Smooth muscle cell (in vitro differentiated cells): ENCODE results near the gene ZDHHC14. TPM values are rescaled to one million over a fixed set of nuclear protein-coding genes. Genes with fewer than 3 reads are reported as not detected.
"Not testable (repeated sequence)": the region's sequence is repeated elsewhere in the genome, so short reads cannot be mapped to it uniquely, and the experiment has no call there.

Experiments
- DNase-seq: peaks from one replicate; lab custom pipeline; 2025; ENCODE audit not compliant: unreplicated experiment; lab: John Stamatoyannopoulos, UW
- H2AFZ ChIP-seq: fragments of 200-600 bp; sonication (generic); 2 replicates; pipeline ENCODE4 v1.6.0; 2016; ENCODE audit warnings: antibody characterized with exemption, low read depth, mild to moderate bottlenecking
- H3F3A ChIP-seq: fragments of 200-600 bp; sonication (generic); 2 replicates; pipeline ENCODE4 v1.6.0; 2017; ENCODE audit warnings: antibody characterized with exemption, low read depth
- H3K27ac ChIP-seq: fragments of 200-600 bp; sonication (generic); 2 replicates; pipeline ENCODE4 v1.5.1; 2016; ENCODE audit warnings: low read depth, mild to moderate bottlenecking
- H3K27me3 ChIP-seq: fragments of 200-600 bp; sonication (generic); 2 replicates; pipeline ENCODE4 v1.6.1; 2016; ENCODE audit warnings: low read depth, mild to moderate bottlenecking
- H3K36me3 ChIP-seq: fragments of 200-600 bp; sonication (generic); 2 replicates; pipeline ENCODE4 v1.5.1; 2016; ENCODE audit warnings: low read depth
- H3K4me1 ChIP-seq: fragments of 200-600 bp; sonication (generic); 2 replicates; pipeline ENCODE4 v1.5.1; 2016; ENCODE audit warnings: low read depth
- H3K4me2 ChIP-seq: fragments of 200-600 bp; sonication (generic); 2 replicates; pipeline ENCODE4 v1.6.0; 2016; ENCODE audit warnings: mild to moderate bottlenecking
- H3K4me3 ChIP-seq: fragments of 200-600 bp; sonication (generic); 2 replicates; pipeline ENCODE4 v1.5.1; 2016; ENCODE audit warnings: mild to moderate bottlenecking
- H3K79me2 ChIP-seq: fragments of 200-600 bp; sonication (generic); 2 replicates; pipeline ENCODE4 v1.6.0; 2016; ENCODE audit warnings: low read depth, mild to moderate bottlenecking
- H3K9ac ChIP-seq: fragments of 200-600 bp; sonication (generic); 2 replicates; pipeline ENCODE4 v1.6.0; 2016; ENCODE audit warnings: low read depth
- H3K9me3 ChIP-seq: fragments of 200-600 bp; sonication (generic); replicated peaks from 2 replicates; pipeline ENCODE4 v1.5.1; 2016; ENCODE audit warnings: low read depth
- H4K20me1 ChIP-seq: fragments of 200-600 bp; sonication (generic); 2 replicates; pipeline ENCODE4 v1.6.0; 2016; ENCODE audit warnings: low read depth
- WGBS: methylation state at CpG from one replicate; pipeline ENCODE4 v1.1.7; 2016; ENCODE audit warnings: low lambda C conversion rate; 5-methylcytosine and 5-hydroxymethylcytosine counted together
- polyA plus RNA-seq: library from polyadenylated mRNA; unstranded; fragments of >200 nt; fragmentation: Nextera tagmentation; extraction: Ambion mirVana; gene quantifications from 2 replicates; pipeline ENCODE4 v1.2.1, GENCODE V29; 2016
- total RNA-seq: library from RNA; depleted of rRNA; stranded (reverse); fragments of >200 nt; gene quantifications from 2 replicates; pipeline ENCODE4 v1.2.3, GENCODE V29; 2014
- TF ChIP-seq, protein P1 (sequence below): fragments of 200-600 bp; sonication (generic); IDR thresholded peaks from 2 replicates; pipeline ENCODE4 v1.5.1; 2017; ENCODE audit warnings: borderline replicate concordance, mild to moderate bottlenecking, antibody characterized with exemption; ENCODE audit not compliant: insufficient read depth, poor library complexity, severe bottlenecking

The ZDHHC14 gene
- total and polyA plus RNA-seq, 2 experiments from 2014 or later = 1.3 to 1.6 TPM

- Histone ChIP-seq H3K4me2 (no peak overlapping the region), H3K4me1 (peaks cover 14% of the 10 kb centered on the region), H3K4me3 (no peak overlapping the region), H3K27me3 (no peaks in the 10 kb centered on the region), H3K27ac (no peak overlapping the region), H2AFZ (no peak overlapping the region), H3K9me3 (no peaks in the 10 kb centered on the region), H4K20me1 (no peaks in the 10 kb centered on the region), H3K79me2 (no peaks in the 10 kb centered on the region), H3K9ac (no peak overlapping the region), H3K36me3 (no peaks in the 10 kb centered on the region), H3F3A (no peaks in the 10 kb centered on the region)
- WGBS = 98% methylated on average over 7 of the region's 7 CpGs
- TF ChIP-seq, protein P1, sequence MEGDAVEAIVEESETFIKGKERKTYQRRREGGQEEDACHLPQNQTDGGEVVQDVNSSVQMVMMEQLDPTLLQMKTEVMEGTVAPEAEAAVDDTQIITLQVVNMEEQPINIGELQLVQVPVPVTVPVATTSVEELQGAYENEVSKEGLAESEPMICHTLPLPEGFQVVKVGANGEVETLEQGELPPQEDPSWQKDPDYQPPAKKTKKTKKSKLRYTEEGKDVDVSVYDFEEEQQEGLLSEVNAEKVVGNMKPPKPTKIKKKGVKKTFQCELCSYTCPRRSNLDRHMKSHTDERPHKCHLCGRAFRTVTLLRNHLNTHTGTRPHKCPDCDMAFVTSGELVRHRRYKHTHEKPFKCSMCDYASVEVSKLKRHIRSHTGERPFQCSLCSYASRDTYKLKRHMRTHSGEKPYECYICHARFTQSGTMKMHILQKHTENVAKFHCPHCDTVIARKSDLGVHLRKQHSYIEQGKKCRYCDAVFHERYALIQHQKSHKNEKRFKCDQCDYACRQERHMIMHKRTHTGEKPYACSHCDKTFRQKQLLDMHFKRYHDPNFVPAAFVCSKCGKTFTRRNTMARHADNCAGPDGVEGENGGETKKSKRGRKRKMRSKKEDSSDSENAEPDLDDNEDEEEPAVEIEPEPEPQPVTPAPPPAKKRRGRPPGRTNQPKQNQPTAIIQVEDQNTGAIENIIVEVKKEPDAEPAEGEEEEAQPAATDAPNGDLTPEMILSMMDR = no peak
- no peak for DNase-seq
These were observed 337.7 kb downstream of the ZDHHC14 start for GRCh38 chr6:157718503-157719187.

DNA sequence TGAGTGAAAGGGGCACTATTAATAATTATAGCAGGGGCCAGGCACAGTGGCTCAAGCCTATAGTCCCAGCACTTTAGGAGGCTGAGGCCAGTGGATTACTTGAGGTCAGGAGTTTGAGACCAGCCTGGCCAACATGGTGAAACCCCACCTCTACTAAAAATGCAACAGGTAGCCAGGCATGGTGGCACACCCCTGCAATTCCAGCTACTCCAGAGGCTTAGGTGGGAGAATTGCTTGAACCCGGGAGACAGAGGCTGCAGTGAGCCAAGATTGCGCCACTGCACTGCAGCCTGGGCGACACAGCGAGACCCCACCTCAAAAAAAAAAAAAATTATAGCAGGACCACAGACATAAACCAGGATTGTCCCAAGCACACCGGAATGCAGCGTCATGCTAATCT lies 340.0 kb downstream of the ZDHHC14 start:
- H3K79me2 ChIP-seq, H3K9me3 ChIP-seq, H3K4me2 ChIP-seq, H3K36me3 ChIP-seq, H3K27ac ChIP-seq, H3K27me3 ChIP-seq, H3K4me1 ChIP-seq, DNase-seq, H3K9ac ChIP-seq, H3F3A ChIP-seq, H2AFZ ChIP-seq, H3K4me3 ChIP-seq, H4K20me1 ChIP-seq: not testable (repeated sequence)
- WGBS = 99% methylated on average over 6 of the region's 6 CpGs

DNA sequence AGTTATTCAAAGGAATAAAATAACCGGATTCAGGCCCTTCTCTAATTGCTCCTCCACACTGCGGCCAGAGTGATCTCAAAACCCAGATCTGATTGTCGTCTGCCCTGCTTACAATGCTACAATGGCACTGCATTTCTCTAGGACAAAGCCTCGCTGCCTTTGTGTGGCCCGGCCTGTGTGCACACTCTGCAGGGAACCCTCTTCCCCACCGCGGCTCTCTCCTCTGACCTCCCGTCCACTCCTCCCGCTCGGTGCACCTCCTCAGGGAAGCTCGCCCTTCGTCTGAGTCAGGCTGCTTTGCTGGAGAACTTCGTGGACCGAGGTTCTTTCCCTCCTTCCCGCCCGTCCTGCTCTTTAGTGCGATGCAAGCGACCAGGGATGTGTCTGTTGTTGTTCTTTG lies 340.4 kb downstream of the ZDHHC14 start:
- TF ChIP-seq, protein P1 = no peak
- H4K20me1 ChIP-seq = no peaks in the 10 kb centered on the region
- H3K27ac ChIP-seq = no peak overlapping the region
- no peaks in the 10 kb centered on the region for H3K79me2 ChIP-seq
- WGBS = 93% methylated on average over 18 of the region's 18 CpGs
- no peaks in the 10 kb centered on the region for H3K9me3 ChIP-seq
- H2AFZ ChIP-seq = no peak overlapping the region
- DNase-seq = no peak
- H3K4me3 ChIP-seq = no peak overlapping the region
- H3F3A ChIP-seq = no peaks in the 10 kb centered on the region
- H3K27me3 ChIP-seq = no peaks in the 10 kb centered on the region
- peaks cover under 1% of the 10 kb centered on the region for H3K4me1 ChIP-seq
- H3K9ac ChIP-seq = no peak overlapping the region
- no peak overlapping the region for H3K4me2 ChIP-seq
- no peaks in the 10 kb centered on the region for H3K36me3 ChIP-seq

- Histone ChIP-seq H3K9ac (no peak overlapping the region), H3K9me3 (no peaks in the 10 kb centered on the region), H3K4me1 (no peaks in the 10 kb centered on the region), H3K4me3 (no peak overlapping the region), H3K4me2 (no peak overlapping the region), H4K20me1 (no peaks in the 10 kb centered on the region), H3K27me3 (no peaks in the 10 kb centered on the region), H3K36me3 (no peaks in the 10 kb centered on the region), H3K79me2 (no peaks in the 10 kb centered on the region), H3F3A (no peaks in the 10 kb centered on the region), H2AFZ (no peak overlapping the region), H3K27ac (no peak overlapping the region)
- DNase-seq = no peak
- 92% methylated on average over 8 of the region's 8 CpGs for WGBS
- TF ChIP-seq, protein P1 = no peak
These were observed 340.8 kb downstream of the ZDHHC14 start for GRCh38 chr6:157721830-157722229.
